Esophagus mucosa (tissue), 1 donor: ENCODE measurements around the gene TLE7. TPM values are rescaled to one million over a fixed set of nuclear protein-coding genes. Genes with fewer than 3 reads are reported as not detected.

Experiments used
- total RNA-seq: library from RNA; stranded (reverse); gene quantifications from one replicate; pipeline ENCODE4 v1.2.4, GENCODE V29; 2023
- donor health status: DM: yes; HTN: yes; CAD: no.

Gene TLE7
- total RNA-seq, 1 donor from 2014 or later = not detected

Other genes with a start within 250 kb of the TLE7 start
- 0.20 TPM for gene HYDIN, start 211.3 kb downstream of the TLE7 start, total RNA-seq
- 18.7 TPM for gene CMTR2, start 152.7 kb downstream of the TLE7 start, total RNA-seq
- gene CALB2, start 83.3 kb downstream of the TLE7 start, total RNA-seq = 3.2 TPM
- 3.9 TPM for gene ZNF23, start 20.2 kb upstream of the TLE7 start, total RNA-seq
- gene ZNF19, start 47.3 kb upstream of the TLE7 start, total RNA-seq = 1.9 TPM
- 0.16 TPM for gene CHST4, start 84.4 kb upstream of the TLE7 start, total RNA-seq
- 0.24 TPM for gene TAT, start 135.0 kb upstream of the TLE7 start, total RNA-seq
- 3.6 TPM for gene MARVELD3, start 184.1 kb upstream of the TLE7 start, total RNA-seq